Fibroblast of lung (primary cell): ENCODE data around the gene SCUBE3. TPM values are rescaled to one million over a fixed set of nuclear protein-coding genes. Genes with fewer than 3 reads are reported as not detected.

ENCODE experiments used
- DNase-seq, 2 donors: peaks; one replicate each; pipeline versions ENCODE4 v3.0.0 to v3.0.0-alpha.2; 2010; ENCODE audit warnings: low read depth in 2 of 2
- H2AFZ ChIP-seq: 2 replicates; pipeline ENCODE4 v1.5.1; 2012; ENCODE audit warnings: low read length, control low read depth, inconsistent platforms
- H3K27ac ChIP-seq: 2 replicates; pipeline ENCODE4 v1.5.1; 2011; ENCODE audit warnings: low read length, control low read depth; ENCODE audit not compliant: insufficient read depth
- H3K27me3 ChIP-seq: 2 replicates; pipeline ENCODE4 v1.5.1; 2011; ENCODE audit warnings: mild to moderate bottlenecking, low read length; ENCODE audit not compliant: control insufficient read depth, insufficient read depth
- H3K36me3 ChIP-seq: 2 replicates; pipeline ENCODE4 v1.5.1; 2011; ENCODE audit warnings: low read length; ENCODE audit not compliant: control insufficient read depth, insufficient read depth
- H3K4me1 ChIP-seq: 2 replicates; pipeline ENCODE4 v1.5.1; 2011; ENCODE audit warnings: low read length; ENCODE audit not compliant: control insufficient read depth, insufficient read depth; ENCODE audit errors: extremely low read depth
- H3K4me2 ChIP-seq: 2 replicates; pipeline ENCODE4 v1.5.1; 2011; ENCODE audit warnings: low read length, control low read depth; ENCODE audit not compliant: insufficient read depth; ENCODE audit errors: extremely low read depth
- H3K4me3 ChIP-seq, 4 experiments: fragments of 200-600 bp in 1 of 4; sonication (generic) in 1 of 4; replicated peaks in 1 of 4; 2 replicates each; pipeline ENCODE4 v1.5.1; 2011 to 2016; ENCODE audit warnings: low read length in 4 of 4, low read depth in 3 of 4, mild to moderate bottlenecking in 3 of 4, control low read depth in 2 of 4, inconsistent platforms in 1 of 4, mixed read lengths in 1 of 4; ENCODE audit not compliant: insufficient read depth in 1 of 4; ENCODE audit errors: control extremely low read depth in 1 of 4
- H3K79me2 ChIP-seq: 2 replicates; pipeline ENCODE4 v1.5.1; 2012; ENCODE audit warnings: mild to moderate bottlenecking, low read length, inconsistent platforms; ENCODE audit not compliant: control insufficient read depth, insufficient read depth
- H3K9ac ChIP-seq: 2 replicates; pipeline ENCODE4 v1.5.1; 2011; ENCODE audit warnings: mild to moderate bottlenecking, low read length, control low read depth; ENCODE audit not compliant: insufficient read depth
- H3K9me3 ChIP-seq: 2 replicates; pipeline ENCODE4 v1.5.1; 2012; ENCODE audit warnings: low read depth, low read length; ENCODE audit not compliant: control insufficient read depth, insufficient read depth
- H4K20me1 ChIP-seq: 2 replicates; pipeline ENCODE4 v1.5.1; 2011; ENCODE audit warnings: low read length; ENCODE audit not compliant: control insufficient read depth, insufficient read depth; ENCODE audit errors: extremely low read depth
- CTCF ChIP-seq, 2 donors: IDR thresholded peaks in 1 of 2; conservative IDR thresholded peaks in 1 of 2; 1 replicate in 1 of 2; 2 replicates in 1 of 2; pipeline ENCODE4 v1.5.1; 2011 to 2012; ENCODE audit warnings: low read length in 2 of 2, control low read depth in 1 of 2, inconsistent platforms in 1 of 2, low read depth in 1 of 2, mild to moderate bottlenecking in 1 of 2
- EZH2 ChIP-seq: IDR thresholded peaks from 2 replicates; pipeline ENCODE4 v1.5.1; 2012; ENCODE audit warnings: low read length, control low read depth, mild to moderate bottlenecking; ENCODE audit errors: missing control alignments
- polyA plus RNA-seq, 2 donors: library from polyadenylated mRNA; depleted of rRNA in 1 of 2; stranded (reverse) in 1 of 2; unstranded in 1 of 2; fragments of >200 nt; gene quantifications; 2 replicates each; pipeline ENCODE4 v1.2.1, GENCODE V29; 2011 to 2012; ENCODE audit warnings: missing spikeins in 1 of 2
- total RNA-seq: library from RNA; depleted of rRNA; stranded (reverse); fragments of >200 nt; gene quantifications from 2 replicates; pipeline ENCODE4 v1.2.1, GENCODE V29; 2014

The SCUBE3 gene
- total and polyA plus RNA-seq, 2 donors (not counting 1 experiment from before 2014, with no cell fraction given) = under 0.01 to 1.2 TPM

- Histone ChIP-seq H3K27ac (no peak overlapping the region), H3K4me2 (no peak overlapping the region), H3K79me2 (no peaks in the 10 kb centered on the region), H3K27me3 (no peaks in the 10 kb centered on the region), H3K36me3 (no peaks in the 10 kb centered on the region), H2AFZ (no peak overlapping the region), H4K20me1 (no peaks in the 10 kb centered on the region), H3K9me3 (no peaks in the 10 kb centered on the region), H3K9ac (no peak overlapping the region), H3K4me3 (no peak overlapping the region), H3K4me1 (no peaks in the 10 kb centered on the region)
- TF ChIP-seq CTCF (conservative IDR thresholded peaks at IDR 0.05 in 1 of 2, IDR thresholded peaks at IDR 0.05 in 1 of 2; ENCODE audit: low read depth in 1 of 2, low read length in 2 of 2) (no peak), EZH2 (no peak)
- no peak for DNase-seq
Measured at GRCh38 chr6:35191889-35192288, 21.9 kb upstream of the SCUBE3 start.

- no peaks in the 10 kb centered on the region for H3K36me3 ChIP-seq
- no peak overlapping the region for H2AFZ ChIP-seq
- H3K4me2 ChIP-seq = no peak overlapping the region
- no peak overlapping the region for H3K4me3 ChIP-seq
- no peaks in the 10 kb centered on the region for H3K4me1 ChIP-seq
- TF ChIP-seq EZH2 (no peak), CTCF (conservative IDR thresholded peaks at IDR 0.05 in 1 of 2, IDR thresholded peaks at IDR 0.05 in 1 of 2; ENCODE audit: low read depth in 1 of 2, low read length in 2 of 2) (no peak)
- H4K20me1 ChIP-seq = no peaks in the 10 kb centered on the region
- no peaks in the 10 kb centered on the region for H3K9me3 ChIP-seq
- H3K9ac ChIP-seq = no peak overlapping the region
- H3K27me3 ChIP-seq = no peaks in the 10 kb centered on the region
- H3K79me2 ChIP-seq = no peaks in the 10 kb centered on the region
- no peak overlapping the region for H3K27ac ChIP-seq
- DNase-seq = no peak
Measured at GRCh38 chr6:35192301-35192860, 21.4 kb upstream of the SCUBE3 start.

- Histone ChIP-seq H3K9ac (no peak overlapping the region), H3K27ac (no peak overlapping the region), H2AFZ (no peak overlapping the region), H3K36me3 (no peaks in the 10 kb centered on the region), H3K27me3 (no peaks in the 10 kb centered on the region), H4K20me1 (no peaks in the 10 kb centered on the region), H3K4me2 (no peak overlapping the region), H3K79me2 (no peaks in the 10 kb centered on the region), H3K4me3 (no peak overlapping the region), H3K4me1 (no peaks in the 10 kb centered on the region), H3K9me3 (no peaks in the 10 kb centered on the region)
- DNase-seq = no peak
- TF ChIP-seq CTCF (conservative IDR thresholded peaks at IDR 0.05 in 1 of 2, IDR thresholded peaks at IDR 0.05 in 1 of 2; ENCODE audit: low read depth in 1 of 2, low read length in 2 of 2) = no peak
- TF ChIP-seq EZH2 = no peak
Measured at GRCh38 chr6:35194390-35194789, 19.4 kb upstream of the SCUBE3 start.
